Esophagus squamous epithelium (tissue), 5 donors: Measurements from ENCODE around the gene PPP1R37. TPM values are rescaled to one million over a fixed set of nuclear protein-coding genes. Genes with fewer than 3 reads are reported as not detected.

Experiments
- DNase-seq: peaks from one replicate; lab custom pipeline; 2025; lab: John Stamatoyannopoulos, UW
- H3K27ac ChIP-seq, 4 donors: fragments of 200-600 bp; sonication (generic); one replicate each; pipeline ENCODE4 v1.5.1; 2016 to 2019; ENCODE audit warnings: mild to moderate bottlenecking in 1 of 4
- H3K27me3 ChIP-seq, 4 donors: fragments of 200-600 bp; sonication (generic); 1 replicate in 3 of 4; 2 replicates in 1 of 4; pipeline versions ENCODE4 v1.5.1 to v1.6.0; 2017 to 2021; ENCODE audit warnings: antibody characterized with exemption in 1 of 4
- H3K36me3 ChIP-seq, 3 donors: fragments of 200-600 bp; sonication (generic); one replicate each; pipeline ENCODE4 v1.5.1; 2016 to 2019
- H3K4me1 ChIP-seq, 3 donors: fragments of 200-600 bp; sonication (generic); one replicate each; pipeline ENCODE4 v1.5.1; 2017 to 2019
- H3K4me3 ChIP-seq, 4 donors: fragments of 200-600 bp; sonication (generic); 1 replicate in 3 of 4; 2 replicates in 1 of 4; pipeline ENCODE4 v1.5.1; 2016 to 2019; ENCODE audit warnings: mild to moderate bottlenecking in 2 of 4, moderate library complexity in 1 of 4
- H3K9me3 ChIP-seq, 3 donors: fragments of 200-600 bp; sonication (generic); one replicate each; pipeline ENCODE4 v1.5.1; 2016 to 2019
- CTCF ChIP-seq, 6 experiments: fragments of 450-650 bp in 4 of 6; fragments of 200-600 bp in 2 of 6; sonication (generic) in 2 of 6; IDR thresholded peaks; one replicate each; pipeline ENCODE4 v1.5.1; 2016 to 2019; ENCODE audit warnings: antibody characterized with exemption in 6 of 6, mild to moderate bottlenecking in 4 of 6, moderate library complexity in 4 of 6
- POLR2A ChIP-seq, 4 donors: fragments of 450-650 bp; IDR thresholded peaks; one replicate each; pipeline ENCODE4 v1.6.1; 2017; ENCODE audit warnings: antibody characterized with exemption in 4 of 4, mild to moderate bottlenecking in 4 of 4, moderate library complexity in 3 of 4
- WGBS, 2 donors: methylation state at CpG; one replicate each; pipeline ENCODE4 v1.1.5; 2018; 5-methylcytosine and 5-hydroxymethylcytosine counted together
- intact Hi-C: fragments of 100-400 bp; cut with DNase I; formaldehyde crosslinking; loops from one replicate; pipeline ENCODE4 v1.15.0; 2022
- total RNA-seq, 4 donors: library from RNA; depleted of rRNA; stranded (reverse); fragments of >200 nt; gene quantifications; one replicate each; pipeline ENCODE4 v1.1.0, GENCODE V29; 2016
- donor health status: DM: yes; HTN: yes; CAD: no.

PPP1R37 gene
- total RNA-seq, 4 donors from 2014 or later, result 25.1 to 35.5 (median 30.8) TPM

- peaks cover 44 to 76% (median 48%) of the 10 kb centered on the region in 3 donors for H3K4me1 ChIP-seq
- H3K27ac ChIP-seq, result peak overlapping the region in 2 of 4 donors; percentile 34 to 36
- TF ChIP-seq CTCF (IDR thresholded peaks at IDR 0.05) (no peak), POLR2A (IDR thresholded peaks at IDR 0.05) (no peak)
- H3K4me3 ChIP-seq, result no peak overlapping the region
- intact Hi-C loops, result no loop called here
- no peak for DNase-seq
- no peaks in the 10 kb centered on the region for H3K9me3 ChIP-seq
- H3K27me3 ChIP-seq, result peaks cover 0 to 42% (median 0%) of the 10 kb centered on the region in 4 donors
- 21 to 41% methylated on average over 5 to 7 of the region's 15 CpGs for WGBS, 2 donors
- H3K36me3 ChIP-seq, result no peaks in the 10 kb centered on the region
These were observed 70.9 kb downstream of the PPP1R37 start for GRCh38 chr19:45163751-45164460.

GRCh38 chr19:45164577-45165335 is 71.8 kb downstream of the PPP1R37 start:
- peaks cover 44 to 78% (median 48%) of the 10 kb centered on the region in 3 donors for H3K4me1 ChIP-seq
- no peaks in the 10 kb centered on the region for H3K9me3 ChIP-seq
- no peak for DNase-seq
- no peak overlapping the region for H3K4me3 ChIP-seq
- TF ChIP-seq POLR2A (IDR thresholded peaks at IDR 0.05) (no peak), CTCF (IDR thresholded peaks at IDR 0.05) (no peak)
- intact Hi-C loops, result no loop called here
- WGBS, 2 donors, result no CpG with 5 or more reads among the region's 27 CpGs
- no peaks in the 10 kb centered on the region for H3K36me3 ChIP-seq
- peaks cover 0 to 34% (median 0%) of the 10 kb centered on the region in 4 donors for H3K27me3 ChIP-seq
- H3K27ac ChIP-seq, result peak overlapping the region in 2 of 4 donors; percentile 34 to 36

GRCh38 chr19:45166723-45167252 is 73.8 kb downstream of the PPP1R37 start:
- H3K4me3 ChIP-seq, result no peak overlapping the region
- TF ChIP-seq POLR2A (IDR thresholded peaks at IDR 0.05) (no peak), CTCF (IDR thresholded peaks at IDR 0.05) (no peak)
- no peaks in the 10 kb centered on the region for H3K36me3 ChIP-seq
- H3K27ac ChIP-seq, result peak overlapping the region in 2 of 4 donors; percentile 16 to 29
- intact Hi-C loops, result no loop called here
- no peak for DNase-seq
- WGBS, 2 donors, result 55 to 61% methylated on average over 13 to 14 of the region's 14 CpGs
- H3K4me1 ChIP-seq, result peaks cover 34 to 77% (median 48%) of the 10 kb centered on the region in 3 donors
- no peaks in the 10 kb centered on the region for H3K9me3 ChIP-seq
- peaks cover 0 to 13% (median 0%) of the 10 kb centered on the region in 4 donors for H3K27me3 ChIP-seq

GRCh38 chr19:45168767-45169351 is 75.9 kb downstream of the PPP1R37 start:
- intact Hi-C loops, result no loop called here
- DNase-seq, result no peak
- Histone ChIP-seq H3K9me3 (no peaks in the 10 kb centered on the region), H3K27me3 (peaks cover 0 to under 1% (median 0%) of the 10 kb centered on the region in 4 donors), H3K4me1 (peaks cover 18 to 65% (median 33%) of the 10 kb centered on the region in 3 donors), H3K36me3 (no peaks in the 10 kb centered on the region), H3K27ac (no peak overlapping the region), H3K4me3 (no peak overlapping the region)
- TF ChIP-seq POLR2A (IDR thresholded peaks at IDR 0.05), result no peak
- 74 to 98% methylated on average over 6 to 7 of the region's 16 CpGs for WGBS, 2 donors

- H3K4me3 ChIP-seq, result no peak overlapping the region
- WGBS, 2 donors, result 82 to 100% methylated on average over 1 to 8 of the region's 10 CpGs
- no peaks in the 10 kb centered on the region for H3K27me3 ChIP-seq
- TF ChIP-seq CTCF (IDR thresholded peaks at IDR 0.05), result no peak
- TF ChIP-seq POLR2A (IDR thresholded peaks at IDR 0.05), result no peak
- no peak overlapping the region for H3K27ac ChIP-seq
- H3K9me3 ChIP-seq, result no peaks in the 10 kb centered on the region
- no peaks in the 10 kb centered on the region for H3K36me3 ChIP-seq
- no peak for DNase-seq
- H3K4me1 ChIP-seq, result peaks cover 11 to 58% (median 25%) of the 10 kb centered on the region in 3 donors
- intact Hi-C loops, result no loop called here
These were observed 76.6 kb downstream of the PPP1R37 start for GRCh38 chr19:45169602-45170001.
